ENCODE data around the gene SMPDL3B. TPM values are rescaled to one million over a fixed set of nuclear protein-coding genes. Genes with fewer than 3 reads are reported as not detected.

Gene SMPDL3B
- polyA plus RNA-seq, 1 donor from 2014 or later: not detected

DNA sequence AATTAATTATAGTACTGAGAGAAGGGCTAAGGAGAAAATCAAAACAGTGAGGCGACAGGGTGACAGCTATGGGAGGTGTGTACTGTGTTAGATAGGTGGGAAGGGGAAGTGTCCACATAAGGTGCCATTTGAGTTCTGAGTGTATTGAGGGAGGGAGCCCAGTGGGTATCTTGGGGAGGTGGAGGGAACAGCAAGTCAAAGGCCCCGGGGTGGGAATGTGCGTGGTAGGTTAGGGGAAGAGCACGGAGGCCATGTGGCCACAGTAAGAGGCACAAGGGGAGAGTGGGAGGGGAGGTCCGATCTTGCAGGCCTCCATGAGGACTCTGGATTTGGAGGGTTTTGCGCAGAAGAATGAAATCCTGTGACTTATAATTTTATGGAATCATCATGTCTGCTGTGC lies 22.0 kb downstream of the SMPDL3B start:
- Histone ChIP-seq H3F3A (ENCODE audit: insufficient read depth, low read length, poor library complexity, severe bottlenecking) (no peaks in the 10 kb centered on the region), H3K4me3 (ENCODE audit: low read length) (no peak overlapping the region), H3K9me2 (ENCODE audit: insufficient read depth, low read length) (no peaks in the 10 kb centered on the region), H3K4me2 (ENCODE audit: low read length) (no peak overlapping the region), H3K27ac (ENCODE audit: low read length) (no peak overlapping the region), H3K9me3 (ENCODE audit: low read length) (no peaks in the 10 kb centered on the region), H3K79me2 (replicated peaks; ENCODE audit: insufficient read depth, low read length) (no peaks in the 10 kb centered on the region), H2AFZ (ENCODE audit: low read depth, low read length) (no peak overlapping the region), H3K9ac (ENCODE audit: low read length) (no peak overlapping the region), H4K20me1 (ENCODE audit: insufficient read depth) (no peaks in the 10 kb centered on the region), H3K36me3 (ENCODE audit: insufficient read depth, low read length) (no peaks in the 10 kb centered on the region), H3K27me3 (ENCODE audit: insufficient read depth, low read depth, low read length) (no peaks in the 10 kb centered on the region)
- no peak for TF ChIP-seq EP300 (conservative IDR thresholded peaks at IDR 0.05; ENCODE audit: poor library complexity, severe bottlenecking)
- TF ChIP-seq TAF1 (IDR thresholded peaks at IDR 0.05; ENCODE audit: low read depth): no peak
- TF ChIP-seq, protein P1, sequence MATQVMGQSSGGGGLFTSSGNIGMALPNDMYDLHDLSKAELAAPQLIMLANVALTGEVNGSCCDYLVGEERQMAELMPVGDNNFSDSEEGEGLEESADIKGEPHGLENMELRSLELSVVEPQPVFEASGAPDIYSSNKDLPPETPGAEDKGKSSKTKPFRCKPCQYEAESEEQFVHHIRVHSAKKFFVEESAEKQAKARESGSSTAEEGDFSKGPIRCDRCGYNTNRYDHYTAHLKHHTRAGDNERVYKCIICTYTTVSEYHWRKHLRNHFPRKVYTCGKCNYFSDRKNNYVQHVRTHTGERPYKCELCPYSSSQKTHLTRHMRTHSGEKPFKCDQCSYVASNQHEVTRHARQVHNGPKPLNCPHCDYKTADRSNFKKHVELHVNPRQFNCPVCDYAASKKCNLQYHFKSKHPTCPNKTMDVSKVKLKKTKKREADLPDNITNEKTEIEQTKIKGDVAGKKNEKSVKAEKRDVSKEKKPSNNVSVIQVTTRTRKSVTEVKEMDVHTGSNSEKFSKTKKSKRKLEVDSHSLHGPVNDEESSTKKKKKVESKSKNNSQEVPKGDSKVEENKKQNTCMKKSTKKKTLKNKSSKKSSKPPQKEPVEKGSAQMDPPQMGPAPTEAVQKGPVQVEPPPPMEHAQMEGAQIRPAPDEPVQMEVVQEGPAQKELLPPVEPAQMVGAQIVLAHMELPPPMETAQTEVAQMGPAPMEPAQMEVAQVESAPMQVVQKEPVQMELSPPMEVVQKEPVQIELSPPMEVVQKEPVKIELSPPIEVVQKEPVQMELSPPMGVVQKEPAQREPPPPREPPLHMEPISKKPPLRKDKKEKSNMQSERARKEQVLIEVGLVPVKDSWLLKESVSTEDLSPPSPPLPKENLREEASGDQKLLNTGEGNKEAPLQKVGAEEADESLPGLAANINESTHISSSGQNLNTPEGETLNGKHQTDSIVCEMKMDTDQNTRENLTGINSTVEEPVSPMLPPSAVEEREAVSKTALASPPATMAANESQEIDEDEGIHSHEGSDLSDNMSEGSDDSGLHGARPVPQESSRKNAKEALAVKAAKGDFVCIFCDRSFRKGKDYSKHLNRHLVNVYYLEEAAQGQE (IDR thresholded peaks at IDR 0.05; ENCODE audit: borderline replicate concordance): no peak
- TF ChIP-seq, protein P2, sequence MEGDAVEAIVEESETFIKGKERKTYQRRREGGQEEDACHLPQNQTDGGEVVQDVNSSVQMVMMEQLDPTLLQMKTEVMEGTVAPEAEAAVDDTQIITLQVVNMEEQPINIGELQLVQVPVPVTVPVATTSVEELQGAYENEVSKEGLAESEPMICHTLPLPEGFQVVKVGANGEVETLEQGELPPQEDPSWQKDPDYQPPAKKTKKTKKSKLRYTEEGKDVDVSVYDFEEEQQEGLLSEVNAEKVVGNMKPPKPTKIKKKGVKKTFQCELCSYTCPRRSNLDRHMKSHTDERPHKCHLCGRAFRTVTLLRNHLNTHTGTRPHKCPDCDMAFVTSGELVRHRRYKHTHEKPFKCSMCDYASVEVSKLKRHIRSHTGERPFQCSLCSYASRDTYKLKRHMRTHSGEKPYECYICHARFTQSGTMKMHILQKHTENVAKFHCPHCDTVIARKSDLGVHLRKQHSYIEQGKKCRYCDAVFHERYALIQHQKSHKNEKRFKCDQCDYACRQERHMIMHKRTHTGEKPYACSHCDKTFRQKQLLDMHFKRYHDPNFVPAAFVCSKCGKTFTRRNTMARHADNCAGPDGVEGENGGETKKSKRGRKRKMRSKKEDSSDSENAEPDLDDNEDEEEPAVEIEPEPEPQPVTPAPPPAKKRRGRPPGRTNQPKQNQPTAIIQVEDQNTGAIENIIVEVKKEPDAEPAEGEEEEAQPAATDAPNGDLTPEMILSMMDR (IDR thresholded peaks at IDR 0.05; ENCODE audit: poor library complexity, severe bottlenecking): no peak
- TF ChIP-seq EZH2 (IDR thresholded peaks at IDR 0.05; ENCODE audit: borderline replicate concordance, insufficient read depth, low read length, poor library complexity, severe bottlenecking): no peak
- TF ChIP-seq RAD21 (conservative IDR thresholded peaks at IDR 0.05): no peak
- no peak for TF ChIP-seq MXI1 (conservative IDR thresholded peaks at IDR 0.05; ENCODE audit: poor library complexity, severe bottlenecking)
- no peak for TF ChIP-seq SMC3 (conservative IDR thresholded peaks at IDR 0.05; ENCODE audit: poor library complexity)
- no peak for TF ChIP-seq POLR2AphosphoS5 (IDR thresholded peaks at IDR 0.05)

DNA sequence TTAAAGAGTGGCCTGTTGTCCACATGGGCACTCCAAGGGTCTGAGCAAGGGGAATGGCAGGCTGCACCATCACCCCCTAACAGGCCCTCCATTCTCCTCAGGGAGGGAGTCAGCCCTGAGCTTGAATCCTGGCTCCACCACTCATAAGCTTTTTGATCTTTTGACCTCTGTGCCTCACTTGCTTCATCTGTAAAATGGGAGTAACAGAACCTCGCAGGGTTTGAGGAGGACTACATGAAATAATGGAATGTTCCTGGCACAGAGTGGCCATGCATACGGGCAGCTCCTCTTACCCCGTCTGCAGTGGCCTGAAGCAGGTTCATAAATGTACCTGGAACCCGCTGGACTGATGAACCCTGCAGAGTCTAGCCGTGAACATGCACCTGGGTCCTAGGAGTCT lies 22.9 kb downstream of the SMPDL3B start:
- no peak overlapping the region for H3K4me3 ChIP-seq (ENCODE audit: low read length)
- no peaks in the 10 kb centered on the region for H3F3A ChIP-seq (ENCODE audit: insufficient read depth, low read length, poor library complexity, severe bottlenecking)
- no peaks in the 10 kb centered on the region for H3K9me2 ChIP-seq (ENCODE audit: insufficient read depth, low read length)
- H2AFZ ChIP-seq (ENCODE audit: low read depth, low read length): no peak overlapping the region
- no peaks in the 10 kb centered on the region for H4K20me1 ChIP-seq (ENCODE audit: insufficient read depth)
- H3K27ac ChIP-seq (ENCODE audit: low read length): no peak overlapping the region
- no peaks in the 10 kb centered on the region for H3K79me2 ChIP-seq (replicated peaks; ENCODE audit: insufficient read depth, low read length)
- no peaks in the 10 kb centered on the region for H3K27me3 ChIP-seq (ENCODE audit: insufficient read depth, low read depth, low read length)
- H3K9ac ChIP-seq (ENCODE audit: low read length): no peak overlapping the region
- no peaks in the 10 kb centered on the region for H3K36me3 ChIP-seq (ENCODE audit: insufficient read depth, low read length)
- no peak for TF ChIP-seq SMC3 (conservative IDR thresholded peaks at IDR 0.05; ENCODE audit: poor library complexity)
- TF ChIP-seq, protein P1 (IDR thresholded peaks at IDR 0.05; ENCODE audit: borderline replicate concordance): no peak
- no peak for TF ChIP-seq RAD21 (conservative IDR thresholded peaks at IDR 0.05)
- TF ChIP-seq, protein P2 (IDR thresholded peaks at IDR 0.05; ENCODE audit: poor library complexity, severe bottlenecking): no peak
- TF ChIP-seq TAF1 (IDR thresholded peaks at IDR 0.05; ENCODE audit: low read depth): no peak
- TF ChIP-seq POLR2AphosphoS5 (IDR thresholded peaks at IDR 0.05): no peak
- TF ChIP-seq MXI1 (conservative IDR thresholded peaks at IDR 0.05; ENCODE audit: poor library complexity, severe bottlenecking): no peak
- no peak for TF ChIP-seq EZH2 (IDR thresholded peaks at IDR 0.05; ENCODE audit: borderline replicate concordance, insufficient read depth, low read length, poor library complexity, severe bottlenecking)
- TF ChIP-seq EP300 (conservative IDR thresholded peaks at IDR 0.05; ENCODE audit: poor library complexity, severe bottlenecking): no peak
- H3K4me2 ChIP-seq (ENCODE audit: low read length): no peak overlapping the region
- H3K9me3 ChIP-seq (ENCODE audit: low read length): no peaks in the 10 kb centered on the region

All from neural cell (in vitro differentiated cells).